Peyer's patch (tissue), 4 donors: ENCODE data around the gene ZNF329.

Experiments
- POLR2A ChIP-seq, 2 donors: fragments of 450-650 bp; IDR thresholded peaks; one replicate each; pipeline ENCODE4 v1.5.1; 2017; ENCODE audit warnings: antibody characterized with exemption in 2 of 2, mild to moderate bottlenecking in 2 of 2, moderate library complexity in 2 of 2
- TF ChIP-seq, protein P1 (sequence below), 6 experiments: fragments of 450-650 bp in 4 of 6; fragments of 200-600 bp in 2 of 6; sonication (generic) in 1 of 6; IDR thresholded peaks; one replicate each; pipeline ENCODE4 v1.5.1; 2017 to 2019; ENCODE audit warnings: antibody characterized with exemption in 6 of 6, mild to moderate bottlenecking in 3 of 6, moderate library complexity in 1 of 6

DNA sequence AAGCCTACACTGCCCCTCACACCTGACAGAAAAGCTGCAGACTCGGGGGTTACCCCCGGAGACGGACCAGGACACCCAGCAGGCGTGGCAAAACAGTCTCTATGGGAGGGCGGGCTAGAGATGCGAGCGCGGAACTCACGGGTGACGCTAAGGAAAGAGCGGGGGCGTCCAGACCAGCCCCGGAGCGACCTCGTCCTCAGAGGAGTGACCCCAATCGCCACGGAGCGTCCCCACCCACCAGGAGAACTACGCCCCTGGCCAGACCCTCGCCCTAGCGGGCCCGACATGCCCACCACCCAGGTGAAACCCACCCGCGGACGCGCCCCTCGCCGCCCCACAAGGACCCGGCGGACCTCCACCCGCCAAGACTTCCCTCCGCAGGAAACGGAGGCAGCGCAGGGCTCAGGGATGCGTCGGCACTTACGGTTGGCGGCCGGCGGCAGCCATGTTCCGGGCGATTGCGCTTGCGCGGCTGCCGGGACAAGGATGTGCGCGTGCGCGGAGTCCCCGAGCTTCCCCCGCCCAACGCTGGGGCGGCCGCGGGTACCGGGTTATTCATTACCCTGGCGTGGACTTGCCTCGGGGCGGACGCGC, at the start of gene ZNF329:
- TF ChIP-seq, protein P1, sequence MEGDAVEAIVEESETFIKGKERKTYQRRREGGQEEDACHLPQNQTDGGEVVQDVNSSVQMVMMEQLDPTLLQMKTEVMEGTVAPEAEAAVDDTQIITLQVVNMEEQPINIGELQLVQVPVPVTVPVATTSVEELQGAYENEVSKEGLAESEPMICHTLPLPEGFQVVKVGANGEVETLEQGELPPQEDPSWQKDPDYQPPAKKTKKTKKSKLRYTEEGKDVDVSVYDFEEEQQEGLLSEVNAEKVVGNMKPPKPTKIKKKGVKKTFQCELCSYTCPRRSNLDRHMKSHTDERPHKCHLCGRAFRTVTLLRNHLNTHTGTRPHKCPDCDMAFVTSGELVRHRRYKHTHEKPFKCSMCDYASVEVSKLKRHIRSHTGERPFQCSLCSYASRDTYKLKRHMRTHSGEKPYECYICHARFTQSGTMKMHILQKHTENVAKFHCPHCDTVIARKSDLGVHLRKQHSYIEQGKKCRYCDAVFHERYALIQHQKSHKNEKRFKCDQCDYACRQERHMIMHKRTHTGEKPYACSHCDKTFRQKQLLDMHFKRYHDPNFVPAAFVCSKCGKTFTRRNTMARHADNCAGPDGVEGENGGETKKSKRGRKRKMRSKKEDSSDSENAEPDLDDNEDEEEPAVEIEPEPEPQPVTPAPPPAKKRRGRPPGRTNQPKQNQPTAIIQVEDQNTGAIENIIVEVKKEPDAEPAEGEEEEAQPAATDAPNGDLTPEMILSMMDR (IDR thresholded peaks at IDR 0.05): peak in 1 of 6 experiments; percentile 18
- peak in 1 of 2 donors; percentile 27 for TF ChIP-seq POLR2A (IDR thresholded peaks at IDR 0.05)
